Keratinocyte (primary cell): ENCODE data around the gene SPATA19.

Experiments
- EZH2 ChIP-seq: IDR thresholded peaks from one replicate; pipeline ENCODE4 v1.6.1; 2012; ENCODE audit warnings: inconsistent platforms, mild to moderate bottlenecking, low read length, moderate library complexity
- TF ChIP-seq, protein P1 (sequence below), 3 experiments: IDR thresholded peaks in 1 of 3; conservative IDR thresholded peaks in 1 of 3; optimal IDR thresholded peaks in 1 of 3; 2 replicates in 2 of 3; 3 replicates in 1 of 3; pipeline versions ENCODE3 to v1.5.1; 2011; ENCODE audit warnings: low read length in 3 of 3, mild to moderate bottlenecking in 3 of 3, moderate library complexity in 2 of 3, control low read depth in 1 of 3, inconsistent platforms in 1 of 3; ENCODE audit not compliant: insufficient read depth in 2 of 3; ENCODE audit errors: extremely low read depth in 1 of 3

- TF ChIP-seq, protein P1, sequence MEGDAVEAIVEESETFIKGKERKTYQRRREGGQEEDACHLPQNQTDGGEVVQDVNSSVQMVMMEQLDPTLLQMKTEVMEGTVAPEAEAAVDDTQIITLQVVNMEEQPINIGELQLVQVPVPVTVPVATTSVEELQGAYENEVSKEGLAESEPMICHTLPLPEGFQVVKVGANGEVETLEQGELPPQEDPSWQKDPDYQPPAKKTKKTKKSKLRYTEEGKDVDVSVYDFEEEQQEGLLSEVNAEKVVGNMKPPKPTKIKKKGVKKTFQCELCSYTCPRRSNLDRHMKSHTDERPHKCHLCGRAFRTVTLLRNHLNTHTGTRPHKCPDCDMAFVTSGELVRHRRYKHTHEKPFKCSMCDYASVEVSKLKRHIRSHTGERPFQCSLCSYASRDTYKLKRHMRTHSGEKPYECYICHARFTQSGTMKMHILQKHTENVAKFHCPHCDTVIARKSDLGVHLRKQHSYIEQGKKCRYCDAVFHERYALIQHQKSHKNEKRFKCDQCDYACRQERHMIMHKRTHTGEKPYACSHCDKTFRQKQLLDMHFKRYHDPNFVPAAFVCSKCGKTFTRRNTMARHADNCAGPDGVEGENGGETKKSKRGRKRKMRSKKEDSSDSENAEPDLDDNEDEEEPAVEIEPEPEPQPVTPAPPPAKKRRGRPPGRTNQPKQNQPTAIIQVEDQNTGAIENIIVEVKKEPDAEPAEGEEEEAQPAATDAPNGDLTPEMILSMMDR (optimal IDR thresholded peaks at IDR 0.05 in 1 of 3, IDR thresholded peaks at IDR 0.05 in 1 of 3, conservative IDR thresholded peaks at IDR 0.05 in 1 of 3; ENCODE audit: extremely low read depth in 1 of 3, insufficient read depth in 2 of 3, low read length in 3 of 3), result no peak
- no peak for TF ChIP-seq EZH2
Measured at GRCh38 chr11:133845413-133845812, at the start of gene SPATA19.
